ENCODE data around the gene MSRB1. TPM values are rescaled to one million over a fixed set of nuclear protein-coding genes. Genes with fewer than 3 reads are reported as not detected.
A peak's percentile ranks its signal among the peaks of the same experiment; 100 is the strongest.

Gene MSRB1
- total RNA-seq, 2 experiments from 2014 or later: 2.3 to 2.4 TPM

DNA sequence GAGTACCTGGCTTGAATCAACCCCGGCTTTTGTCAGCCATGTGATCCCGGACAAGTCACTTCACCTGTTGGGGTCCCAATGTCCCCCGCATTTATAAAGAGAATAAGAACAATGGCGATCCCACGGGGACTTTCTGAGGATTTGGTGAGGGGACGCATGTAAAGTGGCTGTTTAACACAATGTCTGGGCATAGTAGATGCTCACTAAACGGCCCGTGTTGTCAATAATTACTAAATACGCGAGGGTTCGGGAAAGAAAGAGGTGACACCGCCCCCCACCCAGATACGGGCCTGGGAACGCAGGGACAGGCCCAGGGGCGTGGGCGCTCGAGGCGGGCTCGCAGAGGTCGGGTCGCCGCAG is 48.6 kb upstream of the MSRB1 start:
- H3K27me3 ChIP-seq (ENCODE audit: control insufficient read depth in 1 of 2, insufficient read depth in 2 of 2, low read length in 2 of 2): peaks cover 13 to 15% of the 10 kb centered on the region in 2 experiments
- DNase-seq: no peak
- H3K4me1 Mint-ChIP-seq (ENCODE audit: low read depth): peaks cover 26% of the 10 kb centered on the region
- H3K9me3 ChIP-seq (ENCODE audit: control insufficient read depth in 1 of 2, insufficient read depth in 1 of 2, low read length in 2 of 2): peaks cover 0 to 18% of the 10 kb centered on the region in 2 experiments
- intact Hi-C loops (cut with DNase I, micrococcal nuclease): loop anchor here in 1 of 2 experiments (5.0 kb wide), 1 partner anchor 49 kb away; the partner anchor contains the start of gene MSRB1
- peaks cover 5% of the 10 kb centered on the region for H3K36me3 Mint-ChIP-seq (ENCODE audit: low read depth)
- ChIA-PET POLR2A (interaction anchor here (0.7 to 5.1 kb wide), 8 partner anchors 8 to 529 kb away, joined by 3 to 55 read pairs (median 4); partner anchors contain the start of genes AMDHD2, GFER, NTHL1 and RPS2), CTCF (interaction anchor here (0.8 to 3.2 kb wide), 3 partner anchors 12 to 149 kb away, joined by 4 to 17 read pairs (median 6); no protein-coding TSS in a partner anchor)
- peaks cover 26% of the 10 kb centered on the region for H3K4me1 ChIP-seq (ENCODE audit: insufficient read depth, low read length)
- peak overlapping the region; percentile 55 for H3K4me3 ChIP-seq (ENCODE audit: low read length)
- TF ChIP-seq, protein P1, sequence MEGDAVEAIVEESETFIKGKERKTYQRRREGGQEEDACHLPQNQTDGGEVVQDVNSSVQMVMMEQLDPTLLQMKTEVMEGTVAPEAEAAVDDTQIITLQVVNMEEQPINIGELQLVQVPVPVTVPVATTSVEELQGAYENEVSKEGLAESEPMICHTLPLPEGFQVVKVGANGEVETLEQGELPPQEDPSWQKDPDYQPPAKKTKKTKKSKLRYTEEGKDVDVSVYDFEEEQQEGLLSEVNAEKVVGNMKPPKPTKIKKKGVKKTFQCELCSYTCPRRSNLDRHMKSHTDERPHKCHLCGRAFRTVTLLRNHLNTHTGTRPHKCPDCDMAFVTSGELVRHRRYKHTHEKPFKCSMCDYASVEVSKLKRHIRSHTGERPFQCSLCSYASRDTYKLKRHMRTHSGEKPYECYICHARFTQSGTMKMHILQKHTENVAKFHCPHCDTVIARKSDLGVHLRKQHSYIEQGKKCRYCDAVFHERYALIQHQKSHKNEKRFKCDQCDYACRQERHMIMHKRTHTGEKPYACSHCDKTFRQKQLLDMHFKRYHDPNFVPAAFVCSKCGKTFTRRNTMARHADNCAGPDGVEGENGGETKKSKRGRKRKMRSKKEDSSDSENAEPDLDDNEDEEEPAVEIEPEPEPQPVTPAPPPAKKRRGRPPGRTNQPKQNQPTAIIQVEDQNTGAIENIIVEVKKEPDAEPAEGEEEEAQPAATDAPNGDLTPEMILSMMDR (IDR thresholded peaks at IDR 0.05): no peak
- peak overlapping the region; percentile 80 for H3K4me3 Mint-ChIP-seq
- H3K27me3 Mint-ChIP-seq: peaks cover 24% of the 10 kb centered on the region
- H3K9me3 Mint-ChIP-seq: no peaks in the 10 kb centered on the region
- ATAC-seq (ENCODE audit: poor library complexity): no peak
- H3K27ac Mint-ChIP-seq: peak overlapping the region; percentile 79
- H3K27ac ChIP-seq (ENCODE audit: low read depth in 1 of 2, low read length in 2 of 2): peak overlapping the region in 1 of 2 donors; percentile 56
- H3K36me3 ChIP-seq (ENCODE audit: insufficient read depth, low read length): no peaks in the 10 kb centered on the region

DNA sequence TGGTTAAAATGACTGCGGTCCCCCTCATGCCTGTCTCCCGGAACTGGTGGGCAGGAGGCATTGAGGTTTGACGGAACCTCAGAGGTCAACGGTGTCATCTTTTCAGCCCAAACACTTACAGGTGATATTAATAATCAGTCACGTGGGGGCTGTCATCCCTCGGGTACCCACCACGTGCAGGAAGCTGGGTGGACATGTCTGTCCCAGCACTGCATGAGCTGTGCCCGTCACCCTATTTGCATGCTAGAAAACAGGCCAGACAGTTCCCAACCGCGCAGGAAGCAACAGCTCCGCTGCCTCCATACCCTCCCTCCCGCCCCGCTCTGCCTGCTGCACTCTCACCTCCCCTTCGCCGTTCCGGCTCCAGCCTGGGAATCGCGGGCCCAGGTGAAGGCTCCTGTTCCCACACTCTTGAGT is 48.1 kb upstream of the MSRB1 start:
- H3K4me1 Mint-ChIP-seq (ENCODE audit: low read depth): peaks cover 26% of the 10 kb centered on the region
- H3K27ac Mint-ChIP-seq: peak overlapping the region; percentile 79
- Histone ChIP-seq H3K9me3 (ENCODE audit: control insufficient read depth in 1 of 2, insufficient read depth in 1 of 2, low read length in 2 of 2) (peaks cover 0 to 18% of the 10 kb centered on the region in 2 experiments), H3K36me3 (ENCODE audit: insufficient read depth, low read length) (peaks cover 3% of the 10 kb centered on the region), H3K27ac (ENCODE audit: low read depth in 1 of 2, low read length in 2 of 2) (no peak overlapping the region), H3K4me1 (ENCODE audit: insufficient read depth, low read length) (peaks cover 26% of the 10 kb centered on the region), H3K4me3 (ENCODE audit: low read length) (peak overlapping the region; percentile 55), H3K27me3 (ENCODE audit: control insufficient read depth in 1 of 2, insufficient read depth in 2 of 2, low read length in 2 of 2) (peaks cover 13 to 15% of the 10 kb centered on the region in 2 experiments)
- CTCF ChIA-PET: interaction anchor here (3.2 kb wide), 1 partner anchor 13 kb away, joined by 17 read pairs; no protein-coding TSS in a partner anchor
- peaks cover 10% of the 10 kb centered on the region for H3K36me3 Mint-ChIP-seq (ENCODE audit: low read depth)
- DNase-seq (peak in 10 of 14 experiments; percentile 24 to 83 (median 54)), ATAC-seq (ENCODE audit: poor library complexity) (peak; percentile 45)
- peaks cover 26% of the 10 kb centered on the region for H3K27me3 Mint-ChIP-seq
- H3K9me3 Mint-ChIP-seq: no peaks in the 10 kb centered on the region
- TF ChIP-seq, protein P1 (IDR thresholded peaks at IDR 0.05): no peak
- peak overlapping the region; percentile 80 for H3K4me3 Mint-ChIP-seq
- POLR2A ChIA-PET: interaction anchor here (0.9 to 5.1 kb wide), 7 partner anchors 19 to 530 kb away, joined by 3 to 55 read pairs (median 5); partner anchors contain the start of genes AMDHD2, NTHL1, PGP and RPS2
- intact Hi-C loops (cut with DNase I, micrococcal nuclease): loop anchor here in 1 of 2 experiments (5.0 kb wide), 1 partner anchor 49 kb away; the partner anchor contains the start of gene MSRB1

DNA sequence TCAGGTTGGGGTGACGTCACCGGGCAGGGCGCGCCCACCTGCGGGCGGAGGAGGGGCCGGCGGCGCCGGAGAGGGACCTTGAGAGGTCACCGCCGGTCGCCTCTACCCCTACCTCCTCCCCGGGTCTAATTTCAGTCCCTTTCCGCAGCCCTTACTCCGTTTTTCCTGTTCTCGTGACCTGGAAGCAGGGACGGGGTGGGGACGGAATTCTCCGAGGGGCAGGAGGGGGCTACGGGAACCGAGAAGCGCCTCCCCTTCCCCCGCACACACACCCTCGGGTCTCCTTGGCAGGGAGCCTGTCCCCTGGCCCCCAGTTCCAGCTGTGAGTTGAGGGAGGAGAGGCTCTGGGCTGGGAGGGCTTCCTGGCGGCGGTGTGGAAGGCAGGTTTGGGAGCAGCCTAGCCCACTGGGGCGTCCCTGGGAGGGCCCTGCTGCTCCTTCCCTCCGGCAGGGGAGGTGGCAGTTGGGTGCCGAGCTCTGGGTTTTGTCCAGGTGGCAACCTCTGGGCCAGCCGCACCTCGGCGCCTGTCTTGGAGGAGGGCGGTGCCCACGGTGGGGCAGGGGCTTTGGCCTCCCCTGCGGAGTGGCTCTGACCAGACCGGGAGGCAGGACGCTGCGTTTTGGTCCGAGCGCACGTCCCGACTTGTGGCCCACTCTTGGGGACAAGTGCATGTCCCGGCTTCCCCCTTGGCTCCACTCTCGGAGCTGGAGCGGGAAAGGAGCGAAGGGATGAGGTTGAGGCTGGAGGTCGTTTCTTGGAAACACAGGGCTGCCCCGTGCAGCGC is 47.5 kb upstream of the MSRB1 start:
- H3K9me3 ChIP-seq (ENCODE audit: control insufficient read depth in 1 of 2, insufficient read depth in 1 of 2, low read length in 2 of 2): peaks cover 0 to 18% of the 10 kb centered on the region in 2 experiments
- no peak for ATAC-seq (ENCODE audit: poor library complexity)

More for the DNA sequence above, 47.5 kb upstream of the MSRB1 start:
- Mint-ChIP-seq H3K27ac (peak overlapping the region; percentile 79), H3K9me3 (no peaks in the 10 kb centered on the region), H3K4me3 (peak overlapping the region; percentile 80), H3K4me1 (ENCODE audit: low read depth) (peaks cover 26% of the 10 kb centered on the region), H3K36me3 (ENCODE audit: low read depth) (peaks cover 12% of the 10 kb centered on the region), H3K27me3 (peaks cover 26% of the 10 kb centered on the region)
- TF ChIP-seq, protein P1 (IDR thresholded peaks at IDR 0.05): no peak
- Histone ChIP-seq H3K4me1 (ENCODE audit: insufficient read depth, low read length) (peaks cover 29% of the 10 kb centered on the region), H3K4me3 (ENCODE audit: low read length) (peak overlapping the region; percentile 55), H3K36me3 (ENCODE audit: insufficient read depth, low read length) (peaks cover 9% of the 10 kb centered on the region), H3K27ac (ENCODE audit: low read depth in 1 of 2, low read length in 2 of 2) (no peak overlapping the region), H3K27me3 (ENCODE audit: control insufficient read depth in 1 of 2, insufficient read depth in 2 of 2, low read length in 2 of 2) (peaks cover 13 to 15% of the 10 kb centered on the region in 2 experiments)
- ChIA-PET POLR2A (interaction anchor here (0.9 to 5.1 kb wide), 7 partner anchors 19 to 530 kb away, joined by 3 to 55 read pairs (median 5); partner anchors contain the start of genes AMDHD2, NTHL1, PGP and RPS2), CTCF (interaction anchor here (0.6 to 3.2 kb wide), 2 partner anchors 13 to 270 kb away, joined by 4 to 17 read pairs; no protein-coding TSS in a partner anchor)
- DNase-seq: peak in 5 of 14 experiments; percentile 52 to 73 (median 65)
- intact Hi-C loops (cut with DNase I, micrococcal nuclease): loop anchor here in 1 of 2 experiments (5.0 kb wide), 1 partner anchor 48 kb away; the partner anchor contains the start of gene MSRB1
